ENCODE results near the gene ITSN2. TPM values are rescaled to one million over a fixed set of nuclear protein-coding genes. Genes with fewer than 3 reads are reported as not detected.

ITSN2 gene
- polyA plus RNA-seq, 1 experiment = 27.3 TPM

DNA sequence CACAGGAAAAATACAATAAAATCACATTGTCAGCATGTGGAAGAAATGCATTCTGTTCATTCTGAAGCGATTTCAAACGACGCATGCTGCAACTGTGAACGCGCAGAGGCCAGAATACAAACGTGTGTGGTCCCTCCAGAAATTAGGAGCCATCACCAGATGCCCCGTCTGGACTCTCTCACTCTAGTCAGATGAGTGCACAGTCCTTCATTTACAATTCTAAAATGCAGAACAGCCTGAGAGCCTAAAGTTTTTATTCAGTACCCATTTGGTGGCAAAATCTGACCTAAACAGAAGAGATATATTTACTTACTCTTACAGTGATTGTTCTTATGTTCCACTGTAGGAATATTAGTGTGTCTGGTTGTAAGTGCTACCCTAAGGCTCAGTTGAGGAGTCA, 148.9 kb downstream of the ITSN2 start:
- ChIA-PET CTCF (interaction anchor here (1.5 kb wide), 1 partner anchor 126 kb away, joined by 6 read pairs; the partner anchor contains the start of gene TP53I3), POLR2A (no interaction called here)
- Histone ChIP-seq H3K9me3 (ENCODE audit: control insufficient read depth, insufficient read depth, low read length) (no peaks in the 10 kb centered on the region), H3K27ac (ENCODE audit: low read depth, low read length) (no peak overlapping the region), H3K4me3 (ENCODE audit: low read depth, low read length) (no peak overlapping the region), H3K27me3 (ENCODE audit: control insufficient read depth, insufficient read depth, low read length) (no peaks in the 10 kb centered on the region)
- no peak for DNase-seq (ENCODE audit: low read depth, low spot score)
- TF ChIP-seq, protein P1, sequence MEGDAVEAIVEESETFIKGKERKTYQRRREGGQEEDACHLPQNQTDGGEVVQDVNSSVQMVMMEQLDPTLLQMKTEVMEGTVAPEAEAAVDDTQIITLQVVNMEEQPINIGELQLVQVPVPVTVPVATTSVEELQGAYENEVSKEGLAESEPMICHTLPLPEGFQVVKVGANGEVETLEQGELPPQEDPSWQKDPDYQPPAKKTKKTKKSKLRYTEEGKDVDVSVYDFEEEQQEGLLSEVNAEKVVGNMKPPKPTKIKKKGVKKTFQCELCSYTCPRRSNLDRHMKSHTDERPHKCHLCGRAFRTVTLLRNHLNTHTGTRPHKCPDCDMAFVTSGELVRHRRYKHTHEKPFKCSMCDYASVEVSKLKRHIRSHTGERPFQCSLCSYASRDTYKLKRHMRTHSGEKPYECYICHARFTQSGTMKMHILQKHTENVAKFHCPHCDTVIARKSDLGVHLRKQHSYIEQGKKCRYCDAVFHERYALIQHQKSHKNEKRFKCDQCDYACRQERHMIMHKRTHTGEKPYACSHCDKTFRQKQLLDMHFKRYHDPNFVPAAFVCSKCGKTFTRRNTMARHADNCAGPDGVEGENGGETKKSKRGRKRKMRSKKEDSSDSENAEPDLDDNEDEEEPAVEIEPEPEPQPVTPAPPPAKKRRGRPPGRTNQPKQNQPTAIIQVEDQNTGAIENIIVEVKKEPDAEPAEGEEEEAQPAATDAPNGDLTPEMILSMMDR (IDR thresholded peaks at IDR 0.05; ENCODE audit: low read depth, low read length) = no peak

DNA sequence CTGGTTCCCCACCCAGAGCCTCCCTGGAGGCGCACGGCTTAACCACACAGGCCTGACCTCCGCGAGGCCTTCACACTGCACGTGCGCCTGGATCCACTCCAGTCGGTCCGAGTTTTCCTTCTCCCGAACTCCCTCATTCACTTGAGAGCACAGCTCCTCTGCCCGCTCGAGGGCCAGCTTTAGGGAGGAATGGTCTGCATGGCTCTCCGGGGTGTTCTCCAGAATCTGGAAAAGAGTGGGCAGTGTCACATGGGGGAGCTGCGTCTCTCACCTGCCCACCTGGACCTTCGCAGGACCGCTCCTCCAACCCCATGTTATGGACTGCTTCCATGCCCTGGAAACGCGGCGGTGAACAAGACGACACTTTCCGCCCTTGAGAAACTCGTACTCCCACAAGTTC, 149.6 kb downstream of the ITSN2 start:
- CTCF ChIA-PET = no interaction called here
- H3K27me3 ChIP-seq (ENCODE audit: control insufficient read depth, insufficient read depth, low read length) = no peaks in the 10 kb centered on the region
- POLR2A ChIA-PET = no interaction called here
- H3K9me3 ChIP-seq (ENCODE audit: control insufficient read depth, insufficient read depth, low read length) = no peaks in the 10 kb centered on the region
- TF ChIP-seq, protein P1 (IDR thresholded peaks at IDR 0.05; ENCODE audit: low read depth, low read length) = no peak
- no peak for DNase-seq (ENCODE audit: low read depth, low spot score)
- no peak overlapping the region for H3K27ac ChIP-seq (ENCODE audit: low read depth, low read length)
- H3K4me3 ChIP-seq (ENCODE audit: low read depth, low read length) = no peak overlapping the region

DNA sequence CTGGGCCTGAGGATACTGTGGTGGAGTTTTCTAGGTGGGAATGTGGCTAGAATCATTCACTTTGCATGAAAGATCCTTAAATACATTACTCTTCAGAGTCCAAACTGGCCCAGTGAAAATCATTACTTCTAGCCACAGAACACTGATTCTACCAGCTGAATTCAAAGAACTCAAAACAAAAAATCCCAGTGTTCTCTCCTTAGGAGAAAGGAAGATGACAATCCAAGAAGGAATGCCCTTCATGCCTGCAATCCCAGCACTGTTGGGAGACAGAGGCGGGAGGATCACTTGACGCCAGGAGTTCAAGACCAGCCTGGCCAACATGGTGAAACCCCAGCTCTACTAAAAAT, 150.3 kb downstream of the ITSN2 start:
- H3K9me3 ChIP-seq (ENCODE audit: control insufficient read depth, insufficient read depth, low read length) = no peaks in the 10 kb centered on the region
- H3K27me3 ChIP-seq (ENCODE audit: control insufficient read depth, insufficient read depth, low read length) = no peaks in the 10 kb centered on the region
- POLR2A ChIA-PET = interaction anchor here (1.1 kb wide), 1 partner anchor 118 kb away, joined by 3 read pairs; no protein-coding TSS in a partner anchor
- H3K4me3 ChIP-seq (ENCODE audit: low read depth, low read length) = no peak overlapping the region
- TF ChIP-seq, protein P1 (IDR thresholded peaks at IDR 0.05; ENCODE audit: low read depth, low read length) = no peak
- CTCF ChIA-PET = no interaction called here
- no peak overlapping the region for H3K27ac ChIP-seq (ENCODE audit: low read depth, low read length)
- DNase-seq (ENCODE audit: low read depth, low spot score) = no peak

DNA sequence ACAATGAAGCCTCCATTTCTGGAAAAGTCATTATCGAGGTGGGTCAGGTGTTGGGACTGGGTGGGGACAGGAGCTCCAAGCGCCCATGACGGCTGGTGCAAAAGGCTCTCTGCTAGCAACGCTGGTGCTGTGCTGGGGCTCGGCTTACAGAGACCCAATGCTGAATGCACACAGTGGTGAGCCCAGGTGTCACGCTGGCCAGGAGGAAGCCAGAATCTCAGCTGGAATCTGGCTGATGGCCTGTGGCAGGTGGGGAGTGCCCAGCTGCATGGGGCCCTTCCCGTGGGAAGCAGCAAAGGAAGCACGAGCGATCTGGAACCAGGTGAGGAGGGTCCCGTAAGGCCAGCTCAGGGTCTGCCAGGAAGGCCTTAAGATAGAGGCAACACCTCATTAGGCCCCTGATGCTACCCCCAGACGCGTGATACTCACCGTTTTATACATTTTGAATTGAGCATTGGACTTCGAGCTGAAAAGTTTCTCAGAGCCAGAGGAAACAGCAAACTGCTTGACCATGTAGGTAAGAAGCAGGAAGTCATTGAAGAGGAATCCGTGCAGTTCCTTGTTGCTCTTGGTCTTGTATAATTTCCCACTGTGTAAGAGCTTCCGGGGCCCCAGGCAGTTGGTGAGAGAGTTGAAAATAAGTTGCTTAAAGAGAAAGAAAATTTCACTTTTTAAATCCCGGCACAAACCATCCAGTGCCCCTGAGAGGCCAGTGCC, 150.8 kb downstream of the ITSN2 start:
- ChIA-PET CTCF (no interaction called here), POLR2A (interaction anchor here (1.1 kb wide), 1 partner anchor 118 kb away, joined by 3 read pairs; no protein-coding TSS in a partner anchor)
- Histone ChIP-seq H3K4me3 (ENCODE audit: low read depth, low read length) (no peak overlapping the region), H3K27ac (ENCODE audit: low read depth, low read length) (no peak overlapping the region), H3K27me3 (ENCODE audit: control insufficient read depth, insufficient read depth, low read length) (no peaks in the 10 kb centered on the region), H3K9me3 (ENCODE audit: control insufficient read depth, insufficient read depth, low read length) (no peaks in the 10 kb centered on the region)
- DNase-seq (ENCODE audit: low read depth, low spot score) = no peak
- TF ChIP-seq, protein P1 (IDR thresholded peaks at IDR 0.05; ENCODE audit: low read depth, low read length) = no peak

DNA sequence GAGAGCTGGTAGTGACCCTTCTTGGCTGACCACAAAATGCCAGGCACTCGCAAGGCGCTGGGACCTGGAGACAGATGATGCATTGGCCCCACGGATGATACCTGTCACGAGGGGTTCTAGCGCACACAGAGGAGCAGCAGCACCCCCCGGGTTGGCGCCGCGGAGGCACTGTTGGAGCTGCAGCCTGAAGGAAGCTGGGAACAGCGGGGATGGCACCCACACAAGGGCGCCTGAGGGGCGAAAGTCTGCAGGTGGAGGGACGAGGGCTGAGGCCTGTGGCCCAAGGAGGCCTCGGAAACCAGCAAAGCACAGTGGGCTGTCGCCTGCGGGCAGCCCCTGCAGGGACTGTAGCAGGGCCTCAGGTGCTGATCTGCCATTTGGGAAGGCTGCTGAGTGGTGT, 151.8 kb downstream of the ITSN2 start:
- POLR2A ChIA-PET = no interaction called here
- CTCF ChIA-PET = no interaction called here
- DNase-seq (ENCODE audit: low read depth, low spot score) = no peak
- TF ChIP-seq, protein P1 (IDR thresholded peaks at IDR 0.05; ENCODE audit: low read depth, low read length) = no peak
- Histone ChIP-seq H3K9me3 (ENCODE audit: control insufficient read depth, insufficient read depth, low read length) (no peaks in the 10 kb centered on the region), H3K27me3 (ENCODE audit: control insufficient read depth, insufficient read depth, low read length) (no peaks in the 10 kb centered on the region), H3K27ac (ENCODE audit: low read depth, low read length) (no peak overlapping the region), H3K4me3 (ENCODE audit: low read depth, low read length) (no peak overlapping the region)
